Measurements from ENCODE around the gene HBB.

Gene HBB

GRCh38 chr11:5227681-5228080 lies 810 bp upstream of the HBB start:
- DNase-seq (ENCODE audit: low read depth in 2 of 2), result no peak

GRCh38 chr11:5225480-5225871 lies 1.4 kb downstream of the HBB start:
- DNase-seq (ENCODE audit: low read depth in 2 of 2), result no peak

GRCh38 chr11:5224538-5225479 lies 2.1 kb downstream of the HBB start:
- no peak for DNase-seq (ENCODE audit: low read depth in 2 of 2)

GRCh38 chr11:5223686-5224085 lies 3.2 kb downstream of the HBB start:
- no peak for DNase-seq (ENCODE audit: low read depth in 2 of 2)

GRCh38 chr11:5223146-5223545 lies 3.7 kb downstream of the HBB start:
- DNase-seq (ENCODE audit: low read depth in 2 of 2), result no peak

GRCh38 chr11:5210376-5210885 lies 16.4 kb downstream of the HBB start:
- DNase-seq (ENCODE audit: low read depth in 2 of 2), result no peak

- DNase-seq (ENCODE audit: low read depth in 2 of 2), result no peak
Observed at GRCh38 chr11:5204787-5205186, 22.1 kb downstream of the HBB start.

GRCh38 chr11:5203366-5203765 lies 23.5 kb downstream of the HBB start:
- DNase-seq (ENCODE audit: low read depth in 2 of 2), result no peak

GRCh38 chr11:5200582-5200981 lies 26.3 kb downstream of the HBB start, which contains the start of gene OR51V1:
TSS of gene OR51V1 (minus strand) at chr11:5200682. CDS start at chr11:5200682, 0 bp downstream.
- no peak for DNase-seq (ENCODE audit: low read depth in 2 of 2)

GRCh38 chr11:5198285-5198684 lies 28.6 kb downstream of the HBB start:
- no peak for DNase-seq (ENCODE audit: low read depth in 2 of 2)

- no peak for DNase-seq (ENCODE audit: low read depth in 2 of 2)
Observed at GRCh38 chr11:5197536-5197935, 29.3 kb downstream of the HBB start.

GRCh38 chr11:5196731-5197130 lies 30.1 kb downstream of the HBB start:
- no peak for DNase-seq (ENCODE audit: low read depth in 2 of 2)

GRCh38 chr11:5196067-5196466 lies 30.8 kb downstream of the HBB start:
- no peak for DNase-seq (ENCODE audit: low read depth in 2 of 2)

GRCh38 chr11:5192738-5193137 lies 34.1 kb downstream of the HBB start:
- no peak for DNase-seq (ENCODE audit: low read depth in 2 of 2)

GRCh38 chr11:5188201-5188600 lies 38.7 kb downstream of the HBB start:
- no peak for DNase-seq (ENCODE audit: low read depth in 2 of 2)

GRCh38 chr11:5178046-5178837 lies 48.6 kb downstream of the HBB start:
- DNase-seq (ENCODE audit: low read depth in 2 of 2), result no peak
